ENCODE measurements around the gene RPL22L1.

Gene RPL22L1

GRCh38 chr3:170816841-170817240 is 53.2 kb downstream of the RPL22L1 start:
- ATAC-seq: no peak

DNA sequence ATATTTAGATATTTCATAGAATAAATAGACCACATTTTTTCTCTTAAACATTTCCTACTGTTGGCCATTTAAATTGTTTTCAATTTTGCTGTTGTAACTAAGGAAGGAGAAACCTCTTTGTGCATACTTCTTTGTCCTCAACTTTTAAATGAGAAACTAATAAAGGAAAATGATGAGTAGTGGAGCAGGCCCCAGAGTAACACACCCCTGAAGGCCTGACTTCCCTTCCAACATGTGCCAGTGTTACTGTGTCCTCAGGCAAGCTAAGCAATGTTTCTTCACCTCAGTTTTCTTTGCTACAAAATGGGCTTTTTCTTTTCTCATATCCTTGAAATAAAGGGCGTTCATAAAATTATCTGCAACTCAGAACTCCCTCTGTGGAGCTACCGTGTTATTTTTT is 53.7 kb downstream of the RPL22L1 start:
- no peak for ATAC-seq
- no peak for TF ChIP-seq RARB (CRISPR knock-in tag; IDR thresholded peaks at IDR 0.05)
- no peak for TF ChIP-seq ARNTL (CRISPR knock-in tag; IDR thresholded peaks at IDR 0.05; ENCODE audit: borderline replicate concordance, low read depth)
- no peak for TF ChIP-seq SNAI2 (CRISPR knock-in tag; IDR thresholded peaks at IDR 0.05)
- no peak for TF ChIP-seq ISL1 (CRISPR knock-in tag; IDR thresholded peaks at IDR 0.05)
- TF ChIP-seq ZC3H10 (CRISPR knock-in tag; IDR thresholded peaks at IDR 0.05): no peak
- TF ChIP-seq CREB5 (CRISPR knock-in tag; IDR thresholded peaks at IDR 0.05; ENCODE audit: low read depth): no peak
- TF ChIP-seq ZNF565 (CRISPR knock-in tag; conservative IDR thresholded peaks at IDR 0.05; ENCODE audit: low read depth): no peak
- no peak for TF ChIP-seq ZNF70 (CRISPR knock-in tag; IDR thresholded peaks at IDR 0.05)
- TF ChIP-seq TCF4 (CRISPR knock-in tag; IDR thresholded peaks at IDR 0.05; ENCODE audit: borderline replicate concordance): no peak
- TF ChIP-seq ZFP30 (CRISPR knock-in tag; IDR thresholded peaks at IDR 0.05): no peak
- no peak for TF ChIP-seq POU6F1 (CRISPR knock-in tag; IDR thresholded peaks at IDR 0.05; ENCODE audit: borderline replicate concordance, low read depth)

More at GRCh38 chr3:170816841-170817240, 53.2 kb downstream of the RPL22L1 start:
- TF ChIP-seq ARNTL (CRISPR knock-in tag; IDR thresholded peaks at IDR 0.05; ENCODE audit: borderline replicate concordance, low read depth) (no peak), CSRNP3 (CRISPR knock-in tag; IDR thresholded peaks at IDR 0.05) (no peak), OSR1 (CRISPR knock-in tag; IDR thresholded peaks at IDR 0.05) (no peak), CREB5 (CRISPR knock-in tag; IDR thresholded peaks at IDR 0.05; ENCODE audit: low read depth) (no peak), PPARA (CRISPR knock-in tag; IDR thresholded peaks at IDR 0.05; ENCODE audit: borderline replicate concordance) (no peak), ISL1 (CRISPR knock-in tag; IDR thresholded peaks at IDR 0.05) (no peak), POU6F1 (CRISPR knock-in tag; IDR thresholded peaks at IDR 0.05; ENCODE audit: borderline replicate concordance, low read depth) (no peak), CSDC2 (CRISPR knock-in tag; IDR thresholded peaks at IDR 0.05) (no peak), SNAI2 (CRISPR knock-in tag; IDR thresholded peaks at IDR 0.05) (no peak), TOX (CRISPR knock-in tag; IDR thresholded peaks at IDR 0.05; ENCODE audit: borderline replicate concordance) (no peak), GLIS3 (CRISPR knock-in tag; IDR thresholded peaks at IDR 0.05) (no peak), ESRRG (CRISPR knock-in tag; IDR thresholded peaks at IDR 0.05) (no peak), RARB (CRISPR knock-in tag; IDR thresholded peaks at IDR 0.05) (no peak), ZNF565 (CRISPR knock-in tag; conservative IDR thresholded peaks at IDR 0.05; ENCODE audit: low read depth) (no peak), ZFP30 (CRISPR knock-in tag; IDR thresholded peaks at IDR 0.05) (no peak), TCF4 (CRISPR knock-in tag; IDR thresholded peaks at IDR 0.05; ENCODE audit: borderline replicate concordance) (no peak), ZC3H10 (CRISPR knock-in tag; IDR thresholded peaks at IDR 0.05) (no peak), ZNF70 (CRISPR knock-in tag; IDR thresholded peaks at IDR 0.05) (no peak), ZNF8 (CRISPR knock-in tag; IDR thresholded peaks at IDR 0.05) (no peak)
- TF ChIP-seq, protein P1, sequence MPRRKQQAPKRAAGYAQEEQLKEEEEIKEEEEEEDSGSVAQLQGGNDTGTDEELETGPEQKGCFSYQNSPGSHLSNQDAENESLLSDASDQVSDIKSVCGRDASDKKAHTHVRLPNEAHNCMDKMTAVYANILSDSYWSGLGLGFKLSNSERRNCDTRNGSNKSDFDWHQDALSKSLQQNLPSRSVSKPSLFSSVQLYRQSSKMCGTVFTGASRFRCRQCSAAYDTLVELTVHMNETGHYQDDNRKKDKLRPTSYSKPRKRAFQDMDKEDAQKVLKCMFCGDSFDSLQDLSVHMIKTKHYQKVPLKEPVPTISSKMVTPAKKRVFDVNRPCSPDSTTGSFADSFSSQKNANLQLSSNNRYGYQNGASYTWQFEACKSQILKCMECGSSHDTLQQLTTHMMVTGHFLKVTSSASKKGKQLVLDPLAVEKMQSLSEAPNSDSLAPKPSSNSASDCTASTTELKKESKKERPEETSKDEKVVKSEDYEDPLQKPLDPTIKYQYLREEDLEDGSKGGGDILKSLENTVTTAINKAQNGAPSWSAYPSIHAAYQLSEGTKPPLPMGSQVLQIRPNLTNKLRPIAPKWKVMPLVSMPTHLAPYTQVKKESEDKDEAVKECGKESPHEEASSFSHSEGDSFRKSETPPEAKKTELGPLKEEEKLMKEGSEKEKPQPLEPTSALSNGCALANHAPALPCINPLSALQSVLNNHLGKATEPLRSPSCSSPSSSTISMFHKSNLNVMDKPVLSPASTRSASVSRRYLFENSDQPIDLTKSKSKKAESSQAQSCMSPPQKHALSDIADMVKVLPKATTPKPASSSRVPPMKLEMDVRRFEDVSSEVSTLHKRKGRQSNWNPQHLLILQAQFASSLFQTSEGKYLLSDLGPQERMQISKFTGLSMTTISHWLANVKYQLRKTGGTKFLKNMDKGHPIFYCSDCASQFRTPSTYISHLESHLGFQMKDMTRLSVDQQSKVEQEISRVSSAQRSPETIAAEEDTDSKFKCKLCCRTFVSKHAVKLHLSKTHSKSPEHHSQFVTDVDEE (CRISPR knock-in tag; IDR thresholded peaks at IDR 0.05): no peak
